Activated B cell treated with CpG ODN at 0.5 μM for 24 hours (primary cell): ENCODE measurements around the gene MBNL2. TPM values are rescaled to one million over a fixed set of nuclear protein-coding genes. Genes with fewer than 3 reads are reported as not detected.

ENCODE experiments used
- ATAC-seq: fragments of 200-7000 bp; cut with Tn5 transposase; one replicate; pipeline ENCODE4 v1.10.0; 2021; ENCODE audit warnings: low read depth, mild to moderate bottlenecking, moderate library complexity
- CTCF ChIA-PET: fragments of 350-600 bp; sonication (Branson Sonifier 250); formaldehyde crosslinking; loops from one replicate; lab custom pipeline; 2021; ENCODE audit warnings: antibody characterized with exemption; lab: Charles Lee
- POLR2A ChIA-PET: fragments of 350-600 bp; sonication (Branson Sonifier 250); formaldehyde crosslinking; loops from one replicate; lab custom pipeline; 2021; ENCODE audit warnings: antibody characterized with exemption; lab: Charles Lee
- DNase-seq: peaks from one replicate; pipeline ENCODE4 v3.0.0; 2022
- H3K27ac Mint-ChIP-seq: one replicate; pipeline ENCODE4 v1.8.0; 2020; ENCODE audit warnings: mixed read lengths
- H3K27me3 Mint-ChIP-seq: one replicate; pipeline ENCODE4 v1.8.0; 2021; ENCODE audit warnings: mixed read lengths
- H3K36me3 Mint-ChIP-seq: one replicate; pipeline ENCODE4 v1.8.0; 2021; ENCODE audit warnings: low read depth, mixed read lengths
- H3K4me1 Mint-ChIP-seq: one replicate; pipeline ENCODE4 v1.8.0; 2021; ENCODE audit warnings: mixed read lengths
- H3K4me3 Mint-ChIP-seq: one replicate; pipeline ENCODE4 v1.8.0; 2020; ENCODE audit warnings: mild to moderate bottlenecking, mixed read lengths
- H3K9me3 Mint-ChIP-seq: one replicate; pipeline ENCODE4 v1.8.0; 2020; ENCODE audit warnings: mixed read lengths
- CTCF ChIP-seq: fragments of 200-600 bp; IDR thresholded peaks from one replicate; pipeline ENCODE4 v1.8.0; 2022; ENCODE audit warnings: antibody characterized with exemption, mild to moderate bottlenecking
- intact Hi-C: fragments of 100-400 bp; cut with micrococcal nuclease; formaldehyde crosslinking; loops from one replicate; pipeline ENCODE4 v1.15.1; 2024
- total RNA-seq: library from RNA; stranded (reverse); gene quantifications from 2 replicates; pipeline ENCODE4 v1.2.3, GENCODE V29; 2022

MBNL2 gene
- total RNA-seq, 1 donor from 2014 or later = 18.8 TPM

DNA sequence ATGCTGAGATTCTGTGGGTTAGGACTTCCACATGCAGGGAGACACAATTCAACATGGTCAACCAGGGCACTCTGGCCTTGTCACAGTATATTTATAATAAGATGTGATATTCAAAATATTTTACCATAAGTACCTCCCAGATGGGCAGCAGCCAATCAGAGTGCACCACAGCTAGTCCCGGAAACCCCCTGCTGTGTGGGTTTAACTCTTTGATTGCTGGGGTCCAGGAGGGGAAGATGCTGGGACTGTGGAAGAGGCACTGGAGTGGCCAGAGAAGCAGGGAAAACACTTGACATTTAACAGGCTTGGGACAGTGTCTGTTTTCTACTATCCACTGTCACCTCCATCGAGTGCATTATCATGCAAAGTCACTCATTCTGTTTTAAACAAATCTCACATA, 99.0 kb downstream of the MBNL2 start:
- peaks cover 16% of the 10 kb centered on the region for H3K36me3 Mint-ChIP-seq
- H3K4me1 Mint-ChIP-seq = peaks cover 27% of the 10 kb centered on the region
- DNase-seq (no peak), ATAC-seq (no peak)
- ChIA-PET POLR2A (no interaction called here), CTCF (interaction anchor here (0.8 kb wide), 1 partner anchor 22 kb away, joined by 3 read pairs; no protein-coding TSS in a partner anchor)
- H3K27ac Mint-ChIP-seq = no peak overlapping the region
- no peaks in the 10 kb centered on the region for H3K9me3 Mint-ChIP-seq
- no peak overlapping the region for H3K4me3 Mint-ChIP-seq
- H3K27me3 Mint-ChIP-seq = no peaks in the 10 kb centered on the region
- no peak for TF ChIP-seq CTCF
- intact Hi-C loops = no loop called here

GRCh38 chr13:97321616-97322321, 99.6 kb downstream of the MBNL2 start:
- CTCF ChIA-PET = interaction anchor here (0.8 to 1.2 kb wide), 2 partner anchors 21 to 212 kb away, joined by 3 read pairs; no protein-coding TSS in a partner anchor

GRCh38 chr13:97322740-97323342, 100.7 kb downstream of the MBNL2 start:
- TF ChIP-seq CTCF = no peak
- Mint-ChIP-seq H3K4me1 (peaks cover 20% of the 10 kb centered on the region), H3K27me3 (no peaks in the 10 kb centered on the region), H3K27ac (no peak overlapping the region), H3K4me3 (no peak overlapping the region), H3K36me3 (peaks cover 12% of the 10 kb centered on the region), H3K9me3 (no peaks in the 10 kb centered on the region)
- no peak for ATAC-seq
- CTCF ChIA-PET = interaction anchor here (1.2 kb wide), 1 partner anchor 213 kb away, joined by 3 read pairs; no protein-coding TSS in a partner anchor
- intact Hi-C loops = no loop called here
- no peak for DNase-seq
- POLR2A ChIA-PET = no interaction called here

More at GRCh38 chr13:97321616-97322321, 99.6 kb downstream of the MBNL2 start:
- no peak for TF ChIP-seq CTCF
- ATAC-seq (no peak), DNase-seq (no peak)
- Mint-ChIP-seq H3K4me1 (peaks cover 25% of the 10 kb centered on the region), H3K9me3 (no peaks in the 10 kb centered on the region), H3K36me3 (peaks cover 12% of the 10 kb centered on the region), H3K27me3 (no peaks in the 10 kb centered on the region), H3K4me3 (no peak overlapping the region), H3K27ac (no peak overlapping the region)
- POLR2A ChIA-PET = no interaction called here
- intact Hi-C loops = no loop called here

DNA sequence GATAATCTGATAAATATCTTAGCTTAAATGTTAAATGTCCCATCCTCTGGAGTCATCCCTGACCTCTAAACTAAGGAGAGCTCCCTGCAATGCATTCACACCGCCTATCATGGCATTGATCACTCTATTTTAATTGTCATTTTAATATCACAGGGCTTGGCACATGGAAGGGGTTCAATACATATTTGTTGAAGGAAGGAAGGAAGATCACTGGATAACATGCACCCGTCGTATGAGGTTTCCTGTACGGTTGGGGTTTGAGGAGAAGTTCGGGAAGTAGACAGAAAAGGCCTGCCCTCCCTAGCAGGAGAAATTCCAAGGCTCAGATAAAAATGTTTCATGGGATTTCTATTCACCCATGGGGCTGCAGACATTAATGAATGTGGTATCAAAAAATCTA, 102.0 kb downstream of the MBNL2 start:
- ChIA-PET CTCF (no interaction called here), POLR2A (no interaction called here)
- peaks cover 10% of the 10 kb centered on the region for H3K4me1 Mint-ChIP-seq
- ATAC-seq = no peak
- no peaks in the 10 kb centered on the region for H3K27me3 Mint-ChIP-seq
- peak overlapping the region; percentile 27 for H3K27ac Mint-ChIP-seq
- DNase-seq = no peak
- intact Hi-C loops = no loop called here
- no peak for TF ChIP-seq CTCF
- no peaks in the 10 kb centered on the region for H3K9me3 Mint-ChIP-seq
- peaks cover 12% of the 10 kb centered on the region for H3K36me3 Mint-ChIP-seq
- H3K4me3 Mint-ChIP-seq = no peak overlapping the region

- ChIA-PET POLR2A (no interaction called here), CTCF (no interaction called here)
- ATAC-seq = no peak
- Mint-ChIP-seq H3K4me1 (peaks cover 9% of the 10 kb centered on the region), H3K27ac (no peak overlapping the region), H3K9me3 (no peaks in the 10 kb centered on the region), H3K27me3 (no peaks in the 10 kb centered on the region), H3K36me3 (peaks cover 17% of the 10 kb centered on the region), H3K4me3 (no peak overlapping the region)
- DNase-seq = no peak
- intact Hi-C loops = no loop called here
- no peak for TF ChIP-seq CTCF
Measured at GRCh38 chr13:97325738-97326137, 103.6 kb downstream of the MBNL2 start.
